Caco-2 (cell line): Measurements from ENCODE around the gene STX8. TPM values are rescaled to one million over a fixed set of nuclear protein-coding genes. Genes with fewer than 3 reads are reported as not detected.

ENCODE experiments used
- BruUV-seq: library from RNA; stranded (reverse); fragments of 400-500 nt; replicated peaks from 2 replicates; lab custom pipeline; 2021; lab: Mats Ljungman, UMichigan
- CTCF ChIA-PET: fragments of 300-600 bp; sonication (Branson Sonifier 250); formaldehyde crosslinking; loops from one replicate; lab custom pipeline; 2022; ENCODE audit warnings: antibody characterized with exemption; lab: Charles Lee
- POLR2A ChIA-PET: fragments of 300-600 bp; sonication (Branson Sonifier 250); formaldehyde crosslinking; loops from one replicate; lab custom pipeline; 2022; ENCODE audit warnings: antibody characterized with exemption; lab: Charles Lee
- DNase-seq, 2 experiments: peaks; one replicate each; pipeline versions ENCODE4 v3.0.0 to v3.0.0-alpha.2; 2020 to 2022
- H3K27me3 ChIP-seq: replicated peaks from 2 replicates; pipeline ENCODE4 v1.6.0; 2011; ENCODE audit warnings: low read length; ENCODE audit not compliant: control insufficient read depth, insufficient read depth
- H3K36me3 ChIP-seq: 2 replicates; pipeline ENCODE4 v1.5.1; 2011; ENCODE audit warnings: low read length; ENCODE audit not compliant: control insufficient read depth, insufficient read depth
- H3K4me1 ChIP-seq: fragments of 250-450 bp; sonication (Bioruptor Pico); 2 replicates; pipeline ENCODE4 v1.5.1; 2020; ENCODE audit warnings: mild to moderate bottlenecking
- H3K4me3 ChIP-seq: 2 replicates; pipeline ENCODE4 v1.5.1; 2011; ENCODE audit warnings: low read depth, mild to moderate bottlenecking, control low read depth, low read length
- H3K9me3 ChIP-seq: fragments of 250-450 bp; sonication (Bioruptor Pico); 2 replicates; pipeline ENCODE4 v1.5.1; 2020; ENCODE audit warnings: mild to moderate bottlenecking, moderate library complexity
- H3K27ac Mint-ChIP-seq: one replicate; pipeline ENCODE4 v1.8.0; 2022; ENCODE audit warnings: mixed read lengths; ENCODE audit not compliant: unreplicated experiment
- H3K27me3 Mint-ChIP-seq: one replicate; pipeline ENCODE4 v1.8.0; 2022; ENCODE audit warnings: mixed read lengths; ENCODE audit not compliant: insufficient read depth, unreplicated experiment
- H3K36me3 Mint-ChIP-seq: one replicate; pipeline ENCODE4 v1.8.0; 2022; ENCODE audit warnings: mild to moderate bottlenecking, mixed read lengths; ENCODE audit not compliant: insufficient read depth, unreplicated experiment
- H3K4me1 Mint-ChIP-seq: one replicate; pipeline ENCODE4 v1.8.0; 2022; ENCODE audit warnings: low read depth, mixed read lengths; ENCODE audit not compliant: unreplicated experiment
- H3K4me3 Mint-ChIP-seq: one replicate; pipeline ENCODE4 v1.8.0; 2022; ENCODE audit warnings: mild to moderate bottlenecking, moderate library complexity, mixed read lengths; ENCODE audit not compliant: unreplicated experiment
- H3K9me3 Mint-ChIP-seq: one replicate; pipeline ENCODE4 v1.8.0; 2022; ENCODE audit warnings: mixed read lengths; ENCODE audit not compliant: unreplicated experiment
- intact Hi-C: fragments of 100-400 bp; cut with micrococcal nuclease; formaldehyde crosslinking; loops from one replicate; pipeline ENCODE4 v1.10.0; 2022; ENCODE audit not compliant: unreplicated experiment
- total RNA-seq: library from RNA; stranded (reverse); gene quantifications from 2 replicates; pipeline ENCODE4 v1.2.3, GENCODE V29; 2022
- TF ChIP-seq, protein P1 (sequence below), 2 experiments: fragments of 200-600 bp in 1 of 2; IDR thresholded peaks; 1 replicate in 1 of 2; 2 replicates in 1 of 2; pipeline versions ENCODE4 v1.5.1 to v1.8.0; 2011 to 2022; ENCODE audit warnings: antibody characterized with exemption in 1 of 2, control low read depth in 1 of 2, inconsistent platforms in 1 of 2, low read depth in 1 of 2, low read length in 1 of 2, mild to moderate bottlenecking in 1 of 2, moderate library complexity in 1 of 2; ENCODE audit not compliant: insufficient read depth in 1 of 2, severe bottlenecking in 1 of 2, unreplicated experiment in 1 of 2

STX8 gene
- total RNA-seq, 1 experiment from 2014 or later = 22.6 TPM

DNA sequence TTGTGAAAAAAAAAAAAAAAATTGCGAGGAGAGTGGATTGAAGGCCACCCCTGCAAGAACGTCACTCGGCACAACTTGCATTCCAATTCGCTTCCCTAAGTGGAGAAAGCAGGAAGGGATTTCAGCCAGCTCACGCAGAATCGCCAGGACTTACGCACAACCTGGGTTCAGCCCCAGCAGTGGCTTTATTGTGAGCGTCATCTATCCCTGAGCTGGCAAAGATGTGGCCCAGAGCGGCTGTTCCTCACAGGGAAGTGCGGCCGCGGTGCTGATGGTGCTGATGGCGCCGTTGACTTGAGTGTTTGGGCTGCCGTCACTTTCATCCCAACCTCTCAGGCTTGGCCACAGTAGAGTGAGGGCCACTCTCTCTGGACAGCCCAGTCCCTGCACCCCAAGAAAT, 356.7 kb downstream of the STX8 start:
- POLR2A ChIA-PET = interaction anchor here (0.5 kb wide), 1 partner anchor 55 kb away, joined by 3 read pairs; no protein-coding TSS in a partner anchor
- H3K27me3 Mint-ChIP-seq = no peaks in the 10 kb centered on the region
- BruUV-seq = no TSS peak
- H3K4me1 Mint-ChIP-seq = no peaks in the 10 kb centered on the region
- Histone ChIP-seq H3K9me3 (no peaks in the 10 kb centered on the region), H3K4me3 (no peak overlapping the region), H3K4me1 (no peaks in the 10 kb centered on the region), H3K36me3 (no peaks in the 10 kb centered on the region), H3K27me3 (no peaks in the 10 kb centered on the region)
- H3K4me3 Mint-ChIP-seq = no peak overlapping the region
- H3K36me3 Mint-ChIP-seq = peaks cover 5% of the 10 kb centered on the region
- intact Hi-C loops = no loop called here
- CTCF ChIA-PET = no interaction called here
- no peaks in the 10 kb centered on the region for H3K9me3 Mint-ChIP-seq
- TF ChIP-seq, protein P1, sequence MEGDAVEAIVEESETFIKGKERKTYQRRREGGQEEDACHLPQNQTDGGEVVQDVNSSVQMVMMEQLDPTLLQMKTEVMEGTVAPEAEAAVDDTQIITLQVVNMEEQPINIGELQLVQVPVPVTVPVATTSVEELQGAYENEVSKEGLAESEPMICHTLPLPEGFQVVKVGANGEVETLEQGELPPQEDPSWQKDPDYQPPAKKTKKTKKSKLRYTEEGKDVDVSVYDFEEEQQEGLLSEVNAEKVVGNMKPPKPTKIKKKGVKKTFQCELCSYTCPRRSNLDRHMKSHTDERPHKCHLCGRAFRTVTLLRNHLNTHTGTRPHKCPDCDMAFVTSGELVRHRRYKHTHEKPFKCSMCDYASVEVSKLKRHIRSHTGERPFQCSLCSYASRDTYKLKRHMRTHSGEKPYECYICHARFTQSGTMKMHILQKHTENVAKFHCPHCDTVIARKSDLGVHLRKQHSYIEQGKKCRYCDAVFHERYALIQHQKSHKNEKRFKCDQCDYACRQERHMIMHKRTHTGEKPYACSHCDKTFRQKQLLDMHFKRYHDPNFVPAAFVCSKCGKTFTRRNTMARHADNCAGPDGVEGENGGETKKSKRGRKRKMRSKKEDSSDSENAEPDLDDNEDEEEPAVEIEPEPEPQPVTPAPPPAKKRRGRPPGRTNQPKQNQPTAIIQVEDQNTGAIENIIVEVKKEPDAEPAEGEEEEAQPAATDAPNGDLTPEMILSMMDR (IDR thresholded peaks at IDR 0.05; ENCODE audit: insufficient read depth in 1 of 2, low read depth in 1 of 2, low read length in 1 of 2, severe bottlenecking in 1 of 2, unreplicated experiment in 1 of 2) = no peak
- no peak for DNase-seq
- no peak overlapping the region for H3K27ac Mint-ChIP-seq

DNA sequence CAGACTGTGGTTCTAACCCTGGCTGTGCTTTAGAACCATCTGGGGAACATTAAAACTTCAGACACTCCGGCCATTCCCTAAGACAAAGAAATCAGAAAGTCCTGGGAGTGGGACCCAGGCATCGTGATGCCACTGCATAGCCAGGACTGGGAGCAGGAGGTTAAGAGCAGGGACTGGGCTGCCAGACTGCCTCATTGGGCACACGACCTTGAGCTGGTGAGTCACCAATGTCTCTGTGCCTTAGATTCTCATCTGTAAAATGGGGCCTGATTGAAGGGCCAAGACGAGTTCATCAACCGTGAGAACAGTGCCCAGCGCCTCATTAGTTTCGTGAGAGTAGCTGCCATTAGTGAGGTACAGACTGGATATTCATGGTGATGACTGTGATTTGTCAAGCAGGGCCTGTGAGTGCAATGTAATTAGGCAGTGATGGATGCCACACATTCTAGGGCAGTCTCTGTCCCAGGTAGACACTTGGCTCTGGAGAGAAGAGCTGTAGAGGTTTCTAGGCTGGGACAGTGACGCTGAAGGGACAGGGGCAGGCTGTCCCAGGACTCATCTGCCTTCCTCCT, 357.5 kb downstream of the STX8 start:
- H3K4me3 Mint-ChIP-seq = no peak overlapping the region
- no peaks in the 10 kb centered on the region for H3K36me3 ChIP-seq
- CTCF ChIA-PET = interaction anchor here (1.2 kb wide), 1 partner anchor 55 kb away, joined by 5 read pairs; no protein-coding TSS in a partner anchor
- no peak for DNase-seq
- H3K27me3 ChIP-seq = no peaks in the 10 kb centered on the region
- BruUV-seq = TSS peak; percentile 27
- H3K4me1 ChIP-seq = no peaks in the 10 kb centered on the region
- no peaks in the 10 kb centered on the region for H3K27me3 Mint-ChIP-seq
- H3K4me3 ChIP-seq = no peak overlapping the region
- intact Hi-C loops = no loop called here
- H3K36me3 Mint-ChIP-seq = peaks cover 5% of the 10 kb centered on the region
- POLR2A ChIA-PET = no interaction called here
- peak overlapping the region; percentile 69 for H3K27ac Mint-ChIP-seq
- no peaks in the 10 kb centered on the region for H3K9me3 Mint-ChIP-seq
- TF ChIP-seq, protein P1 (IDR thresholded peaks at IDR 0.05; ENCODE audit: insufficient read depth in 1 of 2, low read depth in 1 of 2, low read length in 1 of 2, severe bottlenecking in 1 of 2, unreplicated experiment in 1 of 2) = no peak
- no peaks in the 10 kb centered on the region for H3K9me3 ChIP-seq
- H3K4me1 Mint-ChIP-seq = no peaks in the 10 kb centered on the region

DNA sequence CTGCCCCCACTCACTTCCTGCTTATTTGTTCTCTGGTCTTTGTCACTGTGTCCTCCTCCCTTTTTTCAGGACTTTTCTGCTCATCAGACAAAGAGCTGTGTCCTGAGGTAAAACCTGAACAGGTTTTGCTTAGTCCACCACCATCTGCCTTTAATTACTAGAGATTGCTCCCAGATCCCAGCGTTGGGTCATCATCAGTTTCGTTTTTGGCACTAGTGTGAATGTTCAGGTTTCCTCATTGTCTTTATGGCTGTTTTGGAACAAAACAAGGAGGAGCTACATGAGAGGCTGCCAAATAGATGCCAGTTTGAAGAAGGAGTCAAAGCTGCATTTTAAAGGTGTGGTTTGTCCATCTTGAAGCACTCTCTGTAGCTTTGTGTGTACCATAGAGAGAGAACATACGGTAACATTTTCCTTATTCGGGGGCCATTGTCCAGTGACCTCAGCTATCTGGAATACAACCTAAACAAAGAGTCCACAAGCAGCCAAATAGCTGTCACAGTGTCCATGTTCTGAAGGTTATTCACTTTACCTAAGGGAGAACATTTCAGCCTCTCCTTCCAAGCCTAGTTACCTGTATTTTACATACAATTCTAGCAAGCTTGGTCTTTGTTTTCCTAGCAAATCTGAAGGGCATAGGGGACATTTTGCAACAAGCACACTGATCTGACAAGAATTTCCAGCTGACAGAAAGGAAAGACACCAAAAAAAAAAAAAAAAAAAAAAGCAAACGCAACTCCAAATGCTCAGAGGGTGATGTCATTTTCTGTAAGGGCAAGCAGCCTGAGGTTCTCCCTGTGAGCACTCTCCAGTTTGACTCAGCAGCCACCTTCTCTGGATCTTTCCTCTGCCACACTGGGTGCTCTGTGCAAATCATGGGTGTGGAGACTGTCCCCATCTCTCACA, 358.2 kb downstream of the STX8 start:
- intact Hi-C loops = no loop called here
- TF ChIP-seq, protein P1 (IDR thresholded peaks at IDR 0.05; ENCODE audit: insufficient read depth in 1 of 2, low read depth in 1 of 2, low read length in 1 of 2, severe bottlenecking in 1 of 2, unreplicated experiment in 1 of 2) = no peak
- H3K4me3 ChIP-seq = no peak overlapping the region
- no peaks in the 10 kb centered on the region for H3K9me3 ChIP-seq
- no peaks in the 10 kb centered on the region for H3K4me1 ChIP-seq
- Mint-ChIP-seq H3K27ac (peak overlapping the region; percentile 69), H3K27me3 (no peaks in the 10 kb centered on the region), H3K36me3 (peaks cover 5% of the 10 kb centered on the region), H3K9me3 (no peaks in the 10 kb centered on the region), H3K4me1 (no peaks in the 10 kb centered on the region), H3K4me3 (no peak overlapping the region)
- BruUV-seq = no TSS peak
- H3K36me3 ChIP-seq = no peaks in the 10 kb centered on the region
- POLR2A ChIA-PET = no interaction called here
- DNase-seq = peak in 1 of 2 experiments; percentile 23
- CTCF ChIA-PET = interaction anchor here (0.7 to 1.2 kb wide), 2 partner anchors 55 to 298 kb away, joined by 4 to 5 read pairs; no protein-coding TSS in a partner anchor
- no peaks in the 10 kb centered on the region for H3K27me3 ChIP-seq
